ENCODE measurements around the gene DYNLT2. TPM values are rescaled to one million over a fixed set of nuclear protein-coding genes. Genes with fewer than 3 reads are reported as not detected.

DYNLT2 gene
- total and polyA plus RNA-seq, 2 donors (not counting 1 experiment from before 2014, with no cell fraction given) = 0.49 to 0.83 TPM

DNA sequence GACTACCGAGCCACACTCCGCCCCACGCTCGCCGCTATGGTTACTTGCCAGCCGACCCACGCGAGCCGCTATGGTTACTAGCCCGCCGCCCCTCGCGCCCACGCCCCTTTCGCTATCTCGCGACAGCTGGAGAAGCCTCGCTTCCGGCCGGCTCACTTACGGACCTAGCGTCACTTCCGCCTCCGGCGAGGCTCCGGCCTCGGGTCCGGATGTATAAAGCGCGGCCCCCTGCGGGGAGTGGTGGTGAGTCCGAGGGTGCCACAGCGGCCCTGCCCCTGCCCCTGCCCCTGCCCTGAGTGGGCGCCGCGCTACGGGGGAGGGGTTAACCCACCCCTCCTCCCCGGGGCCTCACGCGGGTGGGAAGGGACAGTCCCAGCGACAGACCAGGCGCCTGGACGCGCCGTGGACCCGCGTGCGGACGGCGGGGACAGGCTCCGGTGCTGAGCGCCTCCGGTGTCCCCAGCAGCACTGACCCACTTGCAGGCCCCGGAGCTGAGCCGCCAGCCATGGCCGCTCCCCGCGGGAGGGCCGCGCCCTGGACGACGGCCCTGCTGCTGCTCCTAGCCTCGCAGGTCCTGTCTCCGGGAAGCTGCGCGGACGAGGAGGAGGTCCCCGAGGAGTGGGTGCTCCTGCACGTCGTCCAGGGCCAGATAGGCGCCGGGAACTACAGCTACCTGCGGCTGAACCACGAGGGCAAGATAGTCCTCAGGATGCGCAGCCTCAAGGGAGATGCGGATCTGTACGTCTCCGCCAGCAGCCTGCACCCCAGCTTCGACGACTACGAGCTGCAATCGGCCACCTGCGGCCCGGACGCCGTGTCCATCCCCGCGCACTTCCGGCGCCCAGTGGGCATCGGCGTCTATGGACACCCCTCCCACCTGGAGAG is 49.2 kb downstream of the DYNLT2 start, which contains the start of the genes C6orf120 and WDR27:
TSS of gene C6orf120 (plus strand) at position 173 of the 886 bp plus-strand sequence. CDS start at position 507, 334 bp downstream.
TSS of gene WDR27 (minus strand) at position 76 of the 886 bp plus-strand sequence. CDS start 13,024 bp downstream, outside the sequence.
- Histone ChIP-seq H3K79me2 (ENCODE audit: control insufficient read depth, insufficient read depth, low read length) (peaks cover 39% of the 10 kb centered on the region), H2AFZ (ENCODE audit: low read length) (peak within 1 kb of the TSS; percentile 90), H3K9me3 (ENCODE audit: control insufficient read depth, insufficient read depth, low read depth, low read length) (no peaks in the 10 kb centered on the region), H3K36me3 (ENCODE audit: control insufficient read depth, insufficient read depth, low read length) (no peaks in the 10 kb centered on the region), H3K27me3 (ENCODE audit: control insufficient read depth, insufficient read depth, low read length) (no peaks in the 10 kb centered on the region), H3K27ac (ENCODE audit: insufficient read depth, low read length) (peak within 1 kb of the TSS; percentile 94), H3K4me3 (replicated peaks in 1 of 4; ENCODE audit: control extremely low read depth in 1 of 4, insufficient read depth in 1 of 4, low read depth in 3 of 4, low read length in 4 of 4) (peak within 1 kb of the TSS; percentile 83 to 98 (median 94)), H4K20me1 (ENCODE audit: control insufficient read depth, extremely low read depth, insufficient read depth, low read length) (no peaks in the 10 kb centered on the region), H3K4me2 (ENCODE audit: extremely low read depth, insufficient read depth, low read length) (peak within 1 kb of the TSS; percentile 98), H3K9ac (ENCODE audit: insufficient read depth, low read length) (peak within 1 kb of the TSS; percentile 95), H3K4me1 (ENCODE audit: control insufficient read depth, extremely low read depth, insufficient read depth, low read length) (peaks cover 5% of the 10 kb centered on the region)
- peak; percentile 95 for DNase-seq (ENCODE audit: low read depth in 2 of 2)
- TF ChIP-seq EZH2 (IDR thresholded peaks at IDR 0.05; ENCODE audit: low read length, missing control alignments) = no peak
- TF ChIP-seq, protein P1, sequence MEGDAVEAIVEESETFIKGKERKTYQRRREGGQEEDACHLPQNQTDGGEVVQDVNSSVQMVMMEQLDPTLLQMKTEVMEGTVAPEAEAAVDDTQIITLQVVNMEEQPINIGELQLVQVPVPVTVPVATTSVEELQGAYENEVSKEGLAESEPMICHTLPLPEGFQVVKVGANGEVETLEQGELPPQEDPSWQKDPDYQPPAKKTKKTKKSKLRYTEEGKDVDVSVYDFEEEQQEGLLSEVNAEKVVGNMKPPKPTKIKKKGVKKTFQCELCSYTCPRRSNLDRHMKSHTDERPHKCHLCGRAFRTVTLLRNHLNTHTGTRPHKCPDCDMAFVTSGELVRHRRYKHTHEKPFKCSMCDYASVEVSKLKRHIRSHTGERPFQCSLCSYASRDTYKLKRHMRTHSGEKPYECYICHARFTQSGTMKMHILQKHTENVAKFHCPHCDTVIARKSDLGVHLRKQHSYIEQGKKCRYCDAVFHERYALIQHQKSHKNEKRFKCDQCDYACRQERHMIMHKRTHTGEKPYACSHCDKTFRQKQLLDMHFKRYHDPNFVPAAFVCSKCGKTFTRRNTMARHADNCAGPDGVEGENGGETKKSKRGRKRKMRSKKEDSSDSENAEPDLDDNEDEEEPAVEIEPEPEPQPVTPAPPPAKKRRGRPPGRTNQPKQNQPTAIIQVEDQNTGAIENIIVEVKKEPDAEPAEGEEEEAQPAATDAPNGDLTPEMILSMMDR (conservative IDR thresholded peaks at IDR 0.05 in 1 of 2, IDR thresholded peaks at IDR 0.05 in 1 of 2; ENCODE audit: low read depth in 1 of 2, low read length in 2 of 2) = no peak

DNA sequence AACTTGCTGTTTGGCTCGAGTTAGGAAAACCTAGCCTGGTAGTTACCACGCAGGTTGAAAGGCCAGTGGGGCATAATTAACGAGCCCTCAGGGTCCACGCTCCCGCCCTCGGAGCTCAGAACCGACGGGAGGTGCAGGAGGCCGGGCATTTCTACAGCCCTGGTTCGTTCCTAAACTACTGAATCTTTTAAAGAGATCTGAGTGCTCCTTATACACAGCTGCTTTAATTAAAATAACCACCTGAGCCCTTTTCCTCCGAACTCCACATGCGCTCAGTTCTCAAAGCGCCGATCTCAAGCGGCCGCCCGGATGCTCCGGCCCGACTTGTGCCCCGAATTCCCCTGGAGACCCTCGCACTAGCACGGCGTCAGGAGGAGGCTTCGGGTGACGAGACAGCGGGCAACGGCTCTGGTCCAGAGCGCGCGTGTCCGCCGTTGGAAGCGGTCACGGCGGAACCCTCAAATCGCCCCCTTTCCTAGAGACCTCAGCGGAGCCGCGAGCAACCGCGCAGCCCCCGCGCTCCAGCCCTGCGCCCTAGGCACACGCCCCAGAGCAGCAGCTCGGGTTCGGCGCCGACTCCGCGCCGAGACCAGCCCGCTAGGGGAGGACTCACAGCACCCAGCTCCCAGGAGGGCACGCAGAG is 49.9 kb downstream of the DYNLT2 start:
- no peak for TF ChIP-seq EZH2 (IDR thresholded peaks at IDR 0.05; ENCODE audit: low read length, missing control alignments)
- TF ChIP-seq, protein P1 (conservative IDR thresholded peaks at IDR 0.05 in 1 of 2, IDR thresholded peaks at IDR 0.05 in 1 of 2; ENCODE audit: low read depth in 1 of 2, low read length in 2 of 2) = no peak
- Histone ChIP-seq H3K4me2 (ENCODE audit: extremely low read depth, insufficient read depth, low read length) (peak overlapping the region; percentile 81), H3K27ac (ENCODE audit: insufficient read depth, low read length) (peak overlapping the region; percentile 94), H4K20me1 (ENCODE audit: control insufficient read depth, extremely low read depth, insufficient read depth, low read length) (no peaks in the 10 kb centered on the region), H3K4me3 (replicated peaks in 1 of 4; ENCODE audit: control extremely low read depth in 1 of 4, insufficient read depth in 1 of 4, low read depth in 3 of 4, low read length in 4 of 4) (peak overlapping the region; percentile 69 to 98 (median 94)), H3K9ac (ENCODE audit: insufficient read depth, low read length) (peak overlapping the region; percentile 95), H3K79me2 (ENCODE audit: control insufficient read depth, insufficient read depth, low read length) (peaks cover 39% of the 10 kb centered on the region), H3K36me3 (ENCODE audit: control insufficient read depth, insufficient read depth, low read length) (no peaks in the 10 kb centered on the region), H3K27me3 (ENCODE audit: control insufficient read depth, insufficient read depth, low read length) (no peaks in the 10 kb centered on the region), H3K4me1 (ENCODE audit: control insufficient read depth, extremely low read depth, insufficient read depth, low read length) (peaks cover 5% of the 10 kb centered on the region), H3K9me3 (ENCODE audit: control insufficient read depth, insufficient read depth, low read depth, low read length) (no peaks in the 10 kb centered on the region), H2AFZ (ENCODE audit: low read length) (peak overlapping the region; percentile 90)
- no peak for DNase-seq (ENCODE audit: low read depth in 2 of 2)

DNA sequence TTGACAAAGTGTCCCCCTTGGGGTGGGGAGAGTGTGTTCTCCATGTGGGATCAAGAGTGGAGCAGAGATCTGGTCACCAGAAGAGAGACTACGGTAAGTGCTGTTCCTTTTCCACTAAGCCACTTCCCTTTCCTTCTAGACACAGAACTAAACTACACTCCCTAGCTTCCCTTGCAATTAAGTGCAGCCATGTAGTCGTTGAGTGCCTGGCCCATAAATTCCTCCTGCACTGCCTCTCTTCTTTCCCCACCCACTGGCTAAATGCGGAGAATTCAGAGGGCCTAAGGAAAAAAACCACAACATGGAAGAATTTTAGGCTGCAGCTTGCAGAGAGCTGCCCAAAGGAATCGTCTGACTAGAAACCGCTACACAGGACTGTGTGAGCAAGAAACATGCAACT is 51.1 kb downstream of the DYNLT2 start:
- no peak overlapping the region for H3K27ac ChIP-seq (ENCODE audit: insufficient read depth, low read length)
- peaks cover 3% of the 10 kb centered on the region for H3K4me1 ChIP-seq (ENCODE audit: control insufficient read depth, extremely low read depth, insufficient read depth, low read length)
- no peak overlapping the region for H3K9ac ChIP-seq (ENCODE audit: insufficient read depth, low read length)
- DNase-seq (ENCODE audit: low read depth in 2 of 2) = peak; percentile 15 to 68
- no peaks in the 10 kb centered on the region for H3K27me3 ChIP-seq (ENCODE audit: control insufficient read depth, insufficient read depth, low read length)
- H4K20me1 ChIP-seq (ENCODE audit: control insufficient read depth, extremely low read depth, insufficient read depth, low read length) = no peaks in the 10 kb centered on the region
- H3K4me2 ChIP-seq (ENCODE audit: extremely low read depth, insufficient read depth, low read length) = peak overlapping the region; percentile 81
- H3K79me2 ChIP-seq (ENCODE audit: control insufficient read depth, insufficient read depth, low read length) = peaks cover 39% of the 10 kb centered on the region
- TF ChIP-seq, protein P1 (conservative IDR thresholded peaks at IDR 0.05 in 1 of 2, IDR thresholded peaks at IDR 0.05 in 1 of 2; ENCODE audit: low read depth in 1 of 2, low read length in 2 of 2) = no peak
- TF ChIP-seq EZH2 (IDR thresholded peaks at IDR 0.05; ENCODE audit: low read length, missing control alignments) = no peak
- H3K4me3 ChIP-seq (replicated peaks in 1 of 4; ENCODE audit: control extremely low read depth in 1 of 4, insufficient read depth in 1 of 4, low read depth in 3 of 4, low read length in 4 of 4) = peak overlapping the region in 2 of 4 experiments; percentile 69 to 91
- no peak overlapping the region for H2AFZ ChIP-seq (ENCODE audit: low read length)
- H3K9me3 ChIP-seq (ENCODE audit: control insufficient read depth, insufficient read depth, low read depth, low read length) = no peaks in the 10 kb centered on the region
- no peaks in the 10 kb centered on the region for H3K36me3 ChIP-seq (ENCODE audit: control insufficient read depth, insufficient read depth, low read length)
